CD4-positive, alpha-beta T cell treated with Interferon alpha-2 for 1 hour (primary cell): ENCODE data around the gene KLHL30.

Experiments used
- DNase-seq, 2 donors: peaks; one replicate each; pipeline ENCODE4 v3.0.0-alpha.2; 2020 to 2022

The KLHL30 gene

GRCh38 chr2:238121511-238122286, 16.8 kb upstream of the KLHL30 start:
- DNase-seq, result no peak

GRCh38 chr2:238122287-238123217, 15.9 kb upstream of the KLHL30 start:
- DNase-seq, result no peak

GRCh38 chr2:238123218-238123971, 15.1 kb upstream of the KLHL30 start:
- no peak for DNase-seq

GRCh38 chr2:238123991-238124470, 14.4 kb upstream of the KLHL30 start:
- DNase-seq, result no peak

GRCh38 chr2:238124488-238125126, 13.9 kb upstream of the KLHL30 start:
- no peak for DNase-seq

- no peak for DNase-seq
These were observed 13.2 kb upstream of the KLHL30 start for GRCh38 chr2:238125127-238125885.

- DNase-seq, result no peak
These were observed 12.1 kb upstream of the KLHL30 start for GRCh38 chr2:238126338-238126737.

GRCh38 chr2:238126775-238127164, 11.7 kb upstream of the KLHL30 start:
- no peak for DNase-seq

GRCh38 chr2:238127165-238128060, 11.1 kb upstream of the KLHL30 start:
- DNase-seq, result no peak

GRCh38 chr2:238128061-238128440, 10.4 kb upstream of the KLHL30 start:
- DNase-seq, result no peak

GRCh38 chr2:238128534-238129001, 9.9 kb upstream of the KLHL30 start:
- no peak for DNase-seq

GRCh38 chr2:238129166-238130010, 9.1 kb upstream of the KLHL30 start:
- no peak for DNase-seq

GRCh38 chr2:238130111-238130695, 8.3 kb upstream of the KLHL30 start:
- no peak for DNase-seq

GRCh38 chr2:238130696-238131628, 7.5 kb upstream of the KLHL30 start:
- no peak for DNase-seq

- no peak for DNase-seq
These were observed 6.6 kb upstream of the KLHL30 start for GRCh38 chr2:238131761-238132462.

GRCh38 chr2:238132463-238133450, 5.7 kb upstream of the KLHL30 start:
- no peak for DNase-seq
